Metanephros (tissue), 1 donor: ENCODE measurements around the gene HBS1L. TPM values are rescaled to one million over a fixed set of nuclear protein-coding genes. Genes with fewer than 3 reads are reported as not detected.

ENCODE experiments used
- total RNA-seq: library from RNA; depleted of rRNA; stranded (reverse); fragments of >200 nt; gene quantifications from one replicate; pipeline ENCODE4 v1.2.3, GENCODE V29; 2014

The HBS1L gene
- total RNA-seq = 58.7 TPM

DNA sequence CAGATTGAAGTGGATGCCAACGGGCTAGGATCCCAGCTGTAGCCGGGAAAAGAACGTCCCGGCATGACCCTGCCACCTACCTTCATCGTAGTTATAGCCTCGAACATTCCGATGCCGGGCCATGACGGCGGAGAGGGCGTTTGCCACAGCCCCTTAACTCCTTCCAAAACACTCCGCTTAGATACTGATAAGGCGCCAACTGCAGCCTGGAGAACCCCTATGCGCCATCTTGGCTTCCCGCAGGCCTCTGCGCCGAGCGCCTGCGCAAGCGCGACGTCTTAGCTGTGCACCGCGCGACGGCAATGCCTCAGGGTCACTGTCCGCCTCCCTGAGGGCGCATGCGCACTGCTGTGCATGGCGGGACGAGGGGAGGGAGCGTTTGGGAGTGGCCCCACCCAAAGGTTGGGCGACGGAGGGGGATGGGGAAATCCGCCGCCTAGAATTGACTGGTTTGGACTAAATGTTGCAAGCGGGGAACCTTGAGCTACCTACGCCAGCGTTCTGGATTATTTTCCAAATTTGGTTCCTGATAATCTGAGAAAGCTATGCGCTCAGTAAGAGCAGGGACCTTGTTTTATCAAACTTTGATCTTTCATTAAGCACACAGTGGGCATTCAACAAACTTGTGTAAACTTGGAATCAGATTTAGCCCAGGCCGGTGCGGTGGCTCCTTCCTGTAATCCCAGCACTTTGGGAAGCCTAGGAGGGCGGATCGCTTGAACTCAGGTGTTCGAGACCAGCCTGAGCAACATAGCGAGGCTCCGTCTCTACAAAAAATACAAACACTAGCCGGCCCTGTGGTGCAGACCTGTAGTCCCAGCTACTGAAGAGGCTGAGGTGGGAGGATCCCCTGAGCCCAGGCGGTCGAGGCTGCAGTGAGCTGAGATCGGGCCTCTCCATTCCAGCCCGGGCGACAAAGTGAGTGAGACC, at the start of gene HBS1L:
Gene HBS1L, minus strand, starts transcription at position 254 of the 930 bp plus-strand sequence. Its CDS starts 131 bp downstream, at position 123.

GRCh38 chr6:134949927-134950326, 104.7 kb downstream of the HBS1L start, which contains the start of gene ALDH8A1:
ALDH8A1 (minus strand) TSS chr6:134950101; CDS start chr6:134950053, 48 bp downstream.

Other genes with a start within 250 kb of the HBS1L start
- gene ALDH8A1, start 104.7 kb downstream of the HBS1L start, total RNA-seq = 13.7 TPM
- gene MYB, start 126.5 kb upstream of the HBS1L start, total RNA-seq = 4.4 TPM